Thoracic aorta (tissue), 2 donors: Measurements from ENCODE around the gene MEI1. TPM values are rescaled to one million over a fixed set of nuclear protein-coding genes. Genes with fewer than 3 reads are reported as not detected.
A peak's percentile ranks its signal among the peaks of the same experiment; 100 is the strongest.

Experiments used
- ATAC-seq: fragments of 150-250 bp; one replicate; pipeline ENCODE4 v1.8.0; 2017; ENCODE audit warnings: low read depth; ENCODE audit not compliant: insufficient number of reproducible peaks, low FRiP score
- DNase-seq: peaks from one replicate; pipeline ENCODE4 v3.0.0-alpha.2; 2020; ENCODE audit warnings: low spot score
- H3K27ac ChIP-seq, 2 donors: fragments of 200-600 bp; sonication (generic); 1 replicate in 1 of 2; 2 replicates in 1 of 2; pipeline ENCODE4 v1.5.1; 2016; ENCODE audit warnings: mild to moderate bottlenecking in 2 of 2, moderate library complexity in 2 of 2
- H3K27me3 ChIP-seq: fragments of 200-600 bp; sonication (generic); replicated peaks from 2 replicates; pipeline ENCODE4 v1.6.0; 2016; ENCODE audit warnings: mild to moderate bottlenecking; ENCODE audit not compliant: insufficient read depth
- H3K36me3 ChIP-seq: fragments of 200-600 bp; sonication (generic); one replicate; pipeline ENCODE4 v1.5.1; 2016
- H3K4me1 ChIP-seq, 2 donors: fragments of 200-600 bp; sonication (generic); 1 replicate in 1 of 2; 2 replicates in 1 of 2; pipeline versions ENCODE4 v1.5.1 to v1.6.0; 2016; ENCODE audit warnings: low read depth in 2 of 2, mild to moderate bottlenecking in 1 of 2; ENCODE audit not compliant: control insufficient read depth in 1 of 2
- H3K4me3 ChIP-seq: fragments of 200-600 bp; sonication (generic); 2 replicates; pipeline ENCODE4 v1.5.1; 2016; ENCODE audit warnings: mild to moderate bottlenecking
- H3K9me3 ChIP-seq: fragments of 200-600 bp; sonication (generic); 2 replicates; pipeline ENCODE4 v1.5.1; 2016
- total RNA-seq, 2 donors: library from RNA; depleted of rRNA; stranded (reverse); fragments of >200 nt; gene quantifications; one replicate each; pipeline versions ENCODE4 v1.1.0 to v1.2.3, GENCODE V29; 2016
- TF ChIP-seq, protein P1 (sequence below): fragments of 200-600 bp; sonication (generic); IDR thresholded peaks from one replicate; pipeline ENCODE4 v1.5.1; 2019; ENCODE audit warnings: antibody characterized with exemption

MEI1 gene
- total RNA-seq, 2 donors from 2014 or later = 1.8 to 3.8 TPM

- TF ChIP-seq, protein P1, sequence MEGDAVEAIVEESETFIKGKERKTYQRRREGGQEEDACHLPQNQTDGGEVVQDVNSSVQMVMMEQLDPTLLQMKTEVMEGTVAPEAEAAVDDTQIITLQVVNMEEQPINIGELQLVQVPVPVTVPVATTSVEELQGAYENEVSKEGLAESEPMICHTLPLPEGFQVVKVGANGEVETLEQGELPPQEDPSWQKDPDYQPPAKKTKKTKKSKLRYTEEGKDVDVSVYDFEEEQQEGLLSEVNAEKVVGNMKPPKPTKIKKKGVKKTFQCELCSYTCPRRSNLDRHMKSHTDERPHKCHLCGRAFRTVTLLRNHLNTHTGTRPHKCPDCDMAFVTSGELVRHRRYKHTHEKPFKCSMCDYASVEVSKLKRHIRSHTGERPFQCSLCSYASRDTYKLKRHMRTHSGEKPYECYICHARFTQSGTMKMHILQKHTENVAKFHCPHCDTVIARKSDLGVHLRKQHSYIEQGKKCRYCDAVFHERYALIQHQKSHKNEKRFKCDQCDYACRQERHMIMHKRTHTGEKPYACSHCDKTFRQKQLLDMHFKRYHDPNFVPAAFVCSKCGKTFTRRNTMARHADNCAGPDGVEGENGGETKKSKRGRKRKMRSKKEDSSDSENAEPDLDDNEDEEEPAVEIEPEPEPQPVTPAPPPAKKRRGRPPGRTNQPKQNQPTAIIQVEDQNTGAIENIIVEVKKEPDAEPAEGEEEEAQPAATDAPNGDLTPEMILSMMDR = no peak
- H3K36me3 ChIP-seq = no peaks in the 10 kb centered on the region
- ATAC-seq = no peak
- no peak for DNase-seq
- H3K27me3 ChIP-seq = no peaks in the 10 kb centered on the region
- peaks cover 0 to 15% of the 10 kb centered on the region in 2 donors for H3K4me1 ChIP-seq
- H3K4me3 ChIP-seq = no peak overlapping the region
- no peak overlapping the region for H3K27ac ChIP-seq
- H3K9me3 ChIP-seq = no peaks in the 10 kb centered on the region
Observed at GRCh38 chr22:41821471-41822316, 122.4 kb downstream of the MEI1 start.

DNA sequence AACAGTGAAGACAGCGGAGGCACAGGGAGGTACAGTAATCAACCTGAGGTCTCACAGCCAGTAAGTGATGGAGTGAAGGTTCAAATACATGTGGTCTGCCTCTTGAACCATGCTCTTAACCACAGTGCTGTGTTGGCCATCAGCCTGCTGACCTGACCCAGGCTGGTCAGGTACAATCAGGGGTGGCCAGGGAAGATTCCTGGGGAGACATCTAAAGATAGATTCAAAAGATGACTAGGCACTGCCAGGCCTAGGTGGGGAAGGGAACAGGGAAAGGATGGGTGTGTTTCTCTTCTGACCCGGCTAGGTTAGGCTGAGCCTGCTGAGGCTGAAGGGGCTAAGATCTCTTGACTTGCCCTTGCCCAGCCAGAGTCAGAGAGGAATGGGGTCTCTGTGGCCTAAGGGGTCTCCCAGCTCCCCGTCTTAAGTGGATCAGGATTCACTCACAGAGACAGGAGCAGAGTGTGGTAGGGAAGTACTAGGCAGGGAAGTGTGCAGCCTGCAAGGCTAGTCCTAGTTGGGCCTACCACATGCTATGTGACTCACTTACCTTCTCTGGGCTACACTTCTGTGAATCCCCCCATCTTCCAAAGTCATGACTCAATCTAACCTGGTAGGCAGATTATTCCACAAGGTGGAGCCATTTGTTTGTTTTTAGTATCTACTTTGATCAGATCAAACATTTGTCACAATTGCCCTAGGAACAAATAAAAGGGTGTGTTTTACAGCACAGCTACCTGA is 123.2 kb downstream of the MEI1 start:
- Histone ChIP-seq H3K4me1 (peaks cover 0 to 15% of the 10 kb centered on the region in 2 donors), H3K27ac (no peak overlapping the region), H3K9me3 (no peaks in the 10 kb centered on the region), H3K36me3 (no peaks in the 10 kb centered on the region), H3K27me3 (no peaks in the 10 kb centered on the region), H3K4me3 (no peak overlapping the region)
- TF ChIP-seq, protein P1 = peak; percentile 22
- ATAC-seq (no peak), DNase-seq (no peak)

- TF ChIP-seq, protein P1 = no peak
- Histone ChIP-seq H3K36me3 (no peaks in the 10 kb centered on the region), H3K27ac (no peak overlapping the region), H3K9me3 (no peaks in the 10 kb centered on the region), H3K4me3 (no peak overlapping the region), H3K4me1 (peaks cover 0 to 15% of the 10 kb centered on the region in 2 donors), H3K27me3 (no peaks in the 10 kb centered on the region)
- DNase-seq = no peak
- no peak for ATAC-seq
Observed at GRCh38 chr22:41823797-41824196, 124.5 kb downstream of the MEI1 start.

GRCh38 chr22:41825376-41825775 is 126.1 kb downstream of the MEI1 start:
- Histone ChIP-seq H3K27me3 (no peaks in the 10 kb centered on the region), H3K4me1 (peaks cover 0 to 15% of the 10 kb centered on the region in 2 donors), H3K36me3 (no peaks in the 10 kb centered on the region), H3K27ac (peak overlapping the region; percentile 34 to 43), H3K4me3 (no peak overlapping the region), H3K9me3 (no peaks in the 10 kb centered on the region)
- no peak for ATAC-seq
- TF ChIP-seq, protein P1 = no peak
- no peak for DNase-seq

- TF ChIP-seq, protein P1 = no peak
- Histone ChIP-seq H3K4me1 (peaks cover 0 to 16% of the 10 kb centered on the region in 2 donors), H3K27me3 (no peaks in the 10 kb centered on the region), H3K27ac (peak overlapping the region in 1 of 2 donors; percentile 43), H3K36me3 (no peaks in the 10 kb centered on the region), H3K4me3 (no peak overlapping the region), H3K9me3 (no peaks in the 10 kb centered on the region)
- DNase-seq (no peak), ATAC-seq (no peak)
Observed at GRCh38 chr22:41826021-41826420, 126.7 kb downstream of the MEI1 start.
